Caco-2 (cell line): ENCODE results near the gene CAPZA3. TPM values are rescaled to one million over a fixed set of nuclear protein-coding genes. Genes with fewer than 3 reads are reported as not detected.

Source experiments
- BruUV-seq: library from RNA; stranded (reverse); fragments of 400-500 nt; replicated peaks from 2 replicates; lab custom pipeline; 2021; lab: Mats Ljungman, UMichigan
- CTCF ChIA-PET: fragments of 300-600 bp; sonication (Branson Sonifier 250); formaldehyde crosslinking; loops from one replicate; lab custom pipeline; 2022; ENCODE audit warnings: antibody characterized with exemption; lab: Charles Lee
- POLR2A ChIA-PET: fragments of 300-600 bp; sonication (Branson Sonifier 250); formaldehyde crosslinking; loops from one replicate; lab custom pipeline; 2022; ENCODE audit warnings: antibody characterized with exemption; lab: Charles Lee
- DNase-seq, 2 experiments: peaks; one replicate each; pipeline versions ENCODE4 v3.0.0 to v3.0.0-alpha.2; 2020 to 2022
- H3K27me3 ChIP-seq: replicated peaks from 2 replicates; pipeline ENCODE4 v1.6.0; 2011; ENCODE audit warnings: low read length; ENCODE audit not compliant: control insufficient read depth, insufficient read depth
- H3K36me3 ChIP-seq: 2 replicates; pipeline ENCODE4 v1.5.1; 2011; ENCODE audit warnings: low read length; ENCODE audit not compliant: control insufficient read depth, insufficient read depth
- H3K4me1 ChIP-seq: fragments of 250-450 bp; sonication (Bioruptor Pico); 2 replicates; pipeline ENCODE4 v1.5.1; 2020; ENCODE audit warnings: mild to moderate bottlenecking
- H3K4me3 ChIP-seq: 2 replicates; pipeline ENCODE4 v1.5.1; 2011; ENCODE audit warnings: low read depth, mild to moderate bottlenecking, control low read depth, low read length
- H3K9me3 ChIP-seq: fragments of 250-450 bp; sonication (Bioruptor Pico); 2 replicates; pipeline ENCODE4 v1.5.1; 2020; ENCODE audit warnings: mild to moderate bottlenecking, moderate library complexity
- H3K27ac Mint-ChIP-seq: one replicate; pipeline ENCODE4 v1.8.0; 2022; ENCODE audit warnings: mixed read lengths; ENCODE audit not compliant: unreplicated experiment
- H3K27me3 Mint-ChIP-seq: one replicate; pipeline ENCODE4 v1.8.0; 2022; ENCODE audit warnings: mixed read lengths; ENCODE audit not compliant: insufficient read depth, unreplicated experiment
- H3K36me3 Mint-ChIP-seq: one replicate; pipeline ENCODE4 v1.8.0; 2022; ENCODE audit warnings: mild to moderate bottlenecking, mixed read lengths; ENCODE audit not compliant: insufficient read depth, unreplicated experiment
- H3K4me1 Mint-ChIP-seq: one replicate; pipeline ENCODE4 v1.8.0; 2022; ENCODE audit warnings: low read depth, mixed read lengths; ENCODE audit not compliant: unreplicated experiment
- H3K4me3 Mint-ChIP-seq: one replicate; pipeline ENCODE4 v1.8.0; 2022; ENCODE audit warnings: mild to moderate bottlenecking, moderate library complexity, mixed read lengths; ENCODE audit not compliant: unreplicated experiment
- H3K9me3 Mint-ChIP-seq: one replicate; pipeline ENCODE4 v1.8.0; 2022; ENCODE audit warnings: mixed read lengths; ENCODE audit not compliant: unreplicated experiment
- intact Hi-C: fragments of 100-400 bp; cut with micrococcal nuclease; formaldehyde crosslinking; loops from one replicate; pipeline ENCODE4 v1.10.0; 2022; ENCODE audit not compliant: unreplicated experiment
- total RNA-seq: library from RNA; stranded (reverse); gene quantifications from 2 replicates; pipeline ENCODE4 v1.2.3, GENCODE V29; 2022
- TF ChIP-seq, protein P1 (sequence below), 2 experiments: fragments of 200-600 bp in 1 of 2; IDR thresholded peaks; 1 replicate in 1 of 2; 2 replicates in 1 of 2; pipeline versions ENCODE4 v1.5.1 to v1.8.0; 2011 to 2022; ENCODE audit warnings: antibody characterized with exemption in 1 of 2, control low read depth in 1 of 2, inconsistent platforms in 1 of 2, low read depth in 1 of 2, low read length in 1 of 2, mild to moderate bottlenecking in 1 of 2, moderate library complexity in 1 of 2; ENCODE audit not compliant: insufficient read depth in 1 of 2, severe bottlenecking in 1 of 2, unreplicated experiment in 1 of 2

Gene CAPZA3
- total RNA-seq, 1 experiment from 2014 or later, result not detected

DNA sequence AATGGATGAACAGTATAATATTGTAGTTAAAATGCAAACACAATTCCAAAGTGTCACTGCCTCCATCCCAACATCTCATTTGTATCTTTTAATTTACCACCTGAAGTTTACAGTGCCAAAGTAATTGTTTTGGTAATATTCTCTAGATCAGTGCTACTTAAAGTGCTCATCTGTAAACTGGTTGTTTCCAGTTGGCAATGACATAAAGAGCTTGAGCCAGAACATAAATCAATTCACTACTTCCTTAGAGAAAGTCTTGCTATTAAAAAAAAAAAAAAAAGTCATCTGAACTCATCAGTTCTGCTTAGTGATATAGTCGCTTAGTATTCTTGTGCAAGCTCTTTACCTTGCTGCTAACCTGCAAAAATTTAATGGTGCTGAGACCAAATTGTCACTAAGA is 16.5 kb upstream of the CAPZA3 start:
- ChIA-PET CTCF (no interaction called here), POLR2A (no interaction called here)
- no peak overlapping the region for H3K4me3 ChIP-seq
- Mint-ChIP-seq H3K9me3 (no peaks in the 10 kb centered on the region), H3K27ac (no peak overlapping the region), H3K27me3 (no peaks in the 10 kb centered on the region), H3K4me3 (no peak overlapping the region), H3K4me1 (peaks cover 9% of the 10 kb centered on the region), H3K36me3 (no peaks in the 10 kb centered on the region)
- no TSS peak for BruUV-seq
- TF ChIP-seq, protein P1, sequence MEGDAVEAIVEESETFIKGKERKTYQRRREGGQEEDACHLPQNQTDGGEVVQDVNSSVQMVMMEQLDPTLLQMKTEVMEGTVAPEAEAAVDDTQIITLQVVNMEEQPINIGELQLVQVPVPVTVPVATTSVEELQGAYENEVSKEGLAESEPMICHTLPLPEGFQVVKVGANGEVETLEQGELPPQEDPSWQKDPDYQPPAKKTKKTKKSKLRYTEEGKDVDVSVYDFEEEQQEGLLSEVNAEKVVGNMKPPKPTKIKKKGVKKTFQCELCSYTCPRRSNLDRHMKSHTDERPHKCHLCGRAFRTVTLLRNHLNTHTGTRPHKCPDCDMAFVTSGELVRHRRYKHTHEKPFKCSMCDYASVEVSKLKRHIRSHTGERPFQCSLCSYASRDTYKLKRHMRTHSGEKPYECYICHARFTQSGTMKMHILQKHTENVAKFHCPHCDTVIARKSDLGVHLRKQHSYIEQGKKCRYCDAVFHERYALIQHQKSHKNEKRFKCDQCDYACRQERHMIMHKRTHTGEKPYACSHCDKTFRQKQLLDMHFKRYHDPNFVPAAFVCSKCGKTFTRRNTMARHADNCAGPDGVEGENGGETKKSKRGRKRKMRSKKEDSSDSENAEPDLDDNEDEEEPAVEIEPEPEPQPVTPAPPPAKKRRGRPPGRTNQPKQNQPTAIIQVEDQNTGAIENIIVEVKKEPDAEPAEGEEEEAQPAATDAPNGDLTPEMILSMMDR (IDR thresholded peaks at IDR 0.05; ENCODE audit: insufficient read depth in 1 of 2, low read depth in 1 of 2, low read length in 1 of 2, severe bottlenecking in 1 of 2, unreplicated experiment in 1 of 2), result no peak
- no peak for DNase-seq
- H3K36me3 ChIP-seq, result no peaks in the 10 kb centered on the region
- H3K27me3 ChIP-seq, result no peaks in the 10 kb centered on the region
- intact Hi-C loops, result no loop called here
- H3K4me1 ChIP-seq, result no peaks in the 10 kb centered on the region
- no peaks in the 10 kb centered on the region for H3K9me3 ChIP-seq

DNA sequence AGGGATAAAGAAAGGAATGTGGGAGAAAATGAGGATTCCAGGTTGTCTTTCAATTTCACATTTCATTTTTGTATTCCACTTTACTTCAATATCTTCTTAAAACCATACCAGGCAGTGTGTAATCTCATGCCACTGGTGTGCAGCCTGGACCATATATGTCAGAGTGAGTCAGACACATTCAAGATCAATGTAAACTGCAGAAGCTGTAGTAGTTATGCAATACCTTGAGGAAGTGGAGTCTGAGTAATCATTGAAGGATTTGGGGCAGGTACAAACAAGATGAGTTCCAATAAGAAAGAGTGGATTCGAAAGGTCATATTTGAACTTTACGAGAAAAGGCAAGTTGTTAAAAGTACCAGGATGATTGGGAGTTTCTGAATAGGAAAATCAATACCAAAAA is 14.2 kb upstream of the CAPZA3 start:
- H3K4me1 ChIP-seq, result no peaks in the 10 kb centered on the region
- peak in 1 of 2 experiments; percentile 29 for DNase-seq
- TF ChIP-seq, protein P1 (IDR thresholded peaks at IDR 0.05; ENCODE audit: insufficient read depth in 1 of 2, low read depth in 1 of 2, low read length in 1 of 2, severe bottlenecking in 1 of 2, unreplicated experiment in 1 of 2), result no peak
- Mint-ChIP-seq H3K27me3 (no peaks in the 10 kb centered on the region), H3K9me3 (no peaks in the 10 kb centered on the region), H3K4me1 (peaks cover 17% of the 10 kb centered on the region), H3K4me3 (peak overlapping the region; percentile 1), H3K27ac (no peak overlapping the region), H3K36me3 (no peaks in the 10 kb centered on the region)
- ChIA-PET POLR2A (no interaction called here), CTCF (no interaction called here)
- no TSS peak for BruUV-seq
- H3K9me3 ChIP-seq, result no peaks in the 10 kb centered on the region
- H3K27me3 ChIP-seq, result no peaks in the 10 kb centered on the region
- no peaks in the 10 kb centered on the region for H3K36me3 ChIP-seq
- H3K4me3 ChIP-seq, result no peak overlapping the region
- intact Hi-C loops, result no loop called here

DNA sequence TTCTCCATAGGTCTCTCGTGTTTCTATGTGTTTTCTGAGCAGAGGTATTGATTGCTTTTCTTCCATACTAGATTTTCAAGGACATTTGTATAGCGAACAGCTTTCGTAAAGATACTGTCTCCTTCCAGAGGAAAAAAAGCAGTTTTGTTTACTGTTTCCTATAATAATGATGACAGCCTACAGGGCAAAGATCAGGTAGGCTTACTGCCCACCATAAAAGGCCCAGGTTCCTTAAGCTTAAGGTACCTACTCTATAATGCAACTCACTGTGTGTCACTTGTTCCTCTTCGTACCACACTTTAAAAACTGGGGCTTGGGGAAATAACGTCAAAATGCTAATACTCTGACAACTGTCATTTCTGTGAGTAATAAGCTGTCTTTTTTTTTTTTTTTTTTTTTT is 6.8 kb upstream of the CAPZA3 start:
- BruUV-seq, result no TSS peak
- intact Hi-C loops, result no loop called here
- no peak overlapping the region for H3K27ac Mint-ChIP-seq
- TF ChIP-seq, protein P1 (IDR thresholded peaks at IDR 0.05; ENCODE audit: insufficient read depth in 1 of 2, low read depth in 1 of 2, low read length in 1 of 2, severe bottlenecking in 1 of 2, unreplicated experiment in 1 of 2), result no peak
- DNase-seq, result no peak
- H3K9me3 ChIP-seq, result peaks cover 12% of the 10 kb centered on the region
- no peaks in the 10 kb centered on the region for H3K36me3 Mint-ChIP-seq
- POLR2A ChIA-PET, result interaction anchor here (0.6 kb wide), 1 partner anchor 188 kb away, joined by 12 read pairs; no protein-coding TSS in a partner anchor
- H3K4me3 Mint-ChIP-seq, result no peak overlapping the region
- peaks cover 7% of the 10 kb centered on the region for H3K4me1 Mint-ChIP-seq
- H3K9me3 Mint-ChIP-seq, result peaks cover 13% of the 10 kb centered on the region
- no peaks in the 10 kb centered on the region for H3K27me3 Mint-ChIP-seq
- CTCF ChIA-PET, result no interaction called here
- no peaks in the 10 kb centered on the region for H3K27me3 ChIP-seq
- no peaks in the 10 kb centered on the region for H3K4me1 ChIP-seq
- H3K36me3 ChIP-seq, result no peaks in the 10 kb centered on the region
- no peak overlapping the region for H3K4me3 ChIP-seq
